ENCODE data around the gene CD48.

The CD48 gene

DNA sequence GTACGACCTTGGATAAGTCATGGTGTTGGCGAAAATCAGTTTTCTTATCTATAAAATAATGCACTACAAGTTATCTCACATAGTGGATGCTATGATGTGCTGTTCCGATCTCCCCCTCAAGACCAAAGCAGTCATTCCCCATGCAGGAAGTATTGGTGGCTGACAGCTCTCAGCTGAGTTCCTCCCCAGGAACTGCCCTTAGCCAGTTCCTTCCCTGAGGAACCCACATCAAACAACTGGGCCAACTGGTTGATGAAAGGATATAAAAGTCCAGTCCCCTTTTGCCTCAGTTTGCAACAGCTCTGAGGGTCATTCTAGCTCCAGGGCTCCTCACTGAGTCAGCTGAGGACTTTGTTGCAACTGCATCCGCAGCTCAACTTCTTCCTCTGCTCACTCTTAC lies 48.7 kb downstream of the CD48 start:
- no peak for TF ChIP-seq EZH2phosphoT487 (IDR thresholded peaks at IDR 0.05; ENCODE audit: borderline replicate concordance)
- TF ChIP-seq, protein P1, sequence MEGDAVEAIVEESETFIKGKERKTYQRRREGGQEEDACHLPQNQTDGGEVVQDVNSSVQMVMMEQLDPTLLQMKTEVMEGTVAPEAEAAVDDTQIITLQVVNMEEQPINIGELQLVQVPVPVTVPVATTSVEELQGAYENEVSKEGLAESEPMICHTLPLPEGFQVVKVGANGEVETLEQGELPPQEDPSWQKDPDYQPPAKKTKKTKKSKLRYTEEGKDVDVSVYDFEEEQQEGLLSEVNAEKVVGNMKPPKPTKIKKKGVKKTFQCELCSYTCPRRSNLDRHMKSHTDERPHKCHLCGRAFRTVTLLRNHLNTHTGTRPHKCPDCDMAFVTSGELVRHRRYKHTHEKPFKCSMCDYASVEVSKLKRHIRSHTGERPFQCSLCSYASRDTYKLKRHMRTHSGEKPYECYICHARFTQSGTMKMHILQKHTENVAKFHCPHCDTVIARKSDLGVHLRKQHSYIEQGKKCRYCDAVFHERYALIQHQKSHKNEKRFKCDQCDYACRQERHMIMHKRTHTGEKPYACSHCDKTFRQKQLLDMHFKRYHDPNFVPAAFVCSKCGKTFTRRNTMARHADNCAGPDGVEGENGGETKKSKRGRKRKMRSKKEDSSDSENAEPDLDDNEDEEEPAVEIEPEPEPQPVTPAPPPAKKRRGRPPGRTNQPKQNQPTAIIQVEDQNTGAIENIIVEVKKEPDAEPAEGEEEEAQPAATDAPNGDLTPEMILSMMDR (conservative IDR thresholded peaks at IDR 0.05; ENCODE audit: low read length) = no peak
- Histone ChIP-seq H3F3A (ENCODE audit: low read depth) (no peaks in the 10 kb centered on the region), H3K9ac (ENCODE audit: low read depth, low read length, poor library complexity, severe bottlenecking) (no peak overlapping the region), H3K9me3 (ENCODE audit: insufficient read depth, low read depth, low read length) (0 out of 2 replicates have a peak, but pooled peaks cover 3% of the 10 kb centered on the region), H4K20me1 (ENCODE audit: insufficient read depth, low read length, poor library complexity, severe bottlenecking) (no peaks in the 10 kb centered on the region), H3K27me3 (ENCODE audit: insufficient read depth, low read length, poor library complexity, severe bottlenecking) (no peaks in the 10 kb centered on the region), H3K36me3 (ENCODE audit: insufficient read depth, low read length) (no peaks in the 10 kb centered on the region), H3K4me3 (ENCODE audit: low read length, poor library complexity, severe bottlenecking) (peak overlapping the region; percentile 32), H3K4me1 (ENCODE audit: insufficient read depth, low read length, poor library complexity, severe bottlenecking) (peaks cover 61% of the 10 kb centered on the region), H3K9me2 (replicated peaks; ENCODE audit: low read depth, low read length) (no peaks in the 10 kb centered on the region), H2AFZ (ENCODE audit: low read length) (no peak overlapping the region), H3K79me2 (ENCODE audit: insufficient read depth, low read length) (no peaks in the 10 kb centered on the region), H3K4me2 (ENCODE audit: low read depth, low read length, poor library complexity, severe bottlenecking) (peak overlapping the region; percentile 62)

DNA sequence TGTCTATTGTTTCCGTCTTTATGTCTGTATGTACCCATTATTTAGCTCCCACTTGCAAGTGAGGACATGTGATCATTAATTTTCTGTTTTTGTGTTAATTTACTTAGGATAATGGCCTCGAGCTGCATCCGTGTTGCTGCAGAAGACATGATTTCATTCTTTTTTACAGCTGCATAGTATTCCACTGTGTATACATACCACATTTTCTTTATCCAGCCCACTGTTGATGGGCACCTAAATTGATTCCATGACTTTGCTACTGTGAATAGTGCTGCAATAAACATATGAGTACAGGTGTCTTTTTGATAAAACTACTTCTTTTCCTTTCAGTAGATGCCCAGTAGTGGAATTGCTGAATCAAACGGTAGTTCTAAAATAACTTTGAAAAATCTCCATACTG lies 52.1 kb downstream of the CD48 start:
- H3K79me2 ChIP-seq (ENCODE audit: insufficient read depth, low read length) = no peaks in the 10 kb centered on the region
- no peak overlapping the region for H3K9ac ChIP-seq (ENCODE audit: low read depth, low read length, poor library complexity, severe bottlenecking)
- H3K36me3 ChIP-seq (ENCODE audit: insufficient read depth, low read length) = no peaks in the 10 kb centered on the region
- H3K4me3 ChIP-seq (ENCODE audit: low read length, poor library complexity, severe bottlenecking) = no peak overlapping the region
- no peak for TF ChIP-seq EZH2phosphoT487 (IDR thresholded peaks at IDR 0.05; ENCODE audit: borderline replicate concordance)
- TF ChIP-seq, protein P1 (conservative IDR thresholded peaks at IDR 0.05; ENCODE audit: low read length) = no peak
- H3K9me2 ChIP-seq (replicated peaks; ENCODE audit: low read depth, low read length) = no peaks in the 10 kb centered on the region
- no peaks in the 10 kb centered on the region for H4K20me1 ChIP-seq (ENCODE audit: insufficient read depth, low read length, poor library complexity, severe bottlenecking)
- 0 out of 2 replicates have a peak, but pooled peaks cover 10% of the 10 kb centered on the region for H3F3A ChIP-seq (ENCODE audit: low read depth)
- H3K9me3 ChIP-seq (ENCODE audit: insufficient read depth, low read depth, low read length) = 0 out of 2 replicates have a peak, but pooled peaks cover 3% of the 10 kb centered on the region
- H3K4me1 ChIP-seq (ENCODE audit: insufficient read depth, low read length, poor library complexity, severe bottlenecking) = peaks cover 70% of the 10 kb centered on the region
- no peak overlapping the region for H2AFZ ChIP-seq (ENCODE audit: low read length)
- H3K27me3 ChIP-seq (ENCODE audit: insufficient read depth, low read length, poor library complexity, severe bottlenecking) = no peaks in the 10 kb centered on the region
- no peak overlapping the region for H3K4me2 ChIP-seq (ENCODE audit: low read depth, low read length, poor library complexity, severe bottlenecking)

DNA sequence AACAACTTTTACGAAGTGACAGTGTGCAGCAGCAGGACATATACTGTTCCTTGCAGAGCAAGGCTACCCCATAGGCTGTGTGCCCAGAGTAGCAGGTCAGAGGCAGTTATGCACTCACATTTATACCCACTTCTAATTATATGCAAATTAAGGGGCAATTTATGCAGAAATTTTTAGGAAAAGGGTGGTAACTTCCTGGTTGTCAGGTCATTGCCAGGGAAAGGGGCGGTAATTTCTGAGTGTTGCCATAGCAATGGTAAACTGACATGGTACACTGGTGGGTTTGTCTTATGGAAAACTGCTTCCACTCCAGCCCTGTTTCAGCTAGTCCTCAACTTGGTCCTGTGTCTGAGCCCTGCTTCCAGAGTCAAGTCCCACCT lies 52.8 kb downstream of the CD48 start:
- H4K20me1 ChIP-seq (ENCODE audit: insufficient read depth, low read length, poor library complexity, severe bottlenecking) = no peaks in the 10 kb centered on the region
- H3K27me3 ChIP-seq (ENCODE audit: insufficient read depth, low read length, poor library complexity, severe bottlenecking) = no peaks in the 10 kb centered on the region
- no peaks in the 10 kb centered on the region for H3K79me2 ChIP-seq (ENCODE audit: insufficient read depth, low read length)
- 0 out of 2 replicates have a peak, but pooled peaks cover 3% of the 10 kb centered on the region for H3K9me3 ChIP-seq (ENCODE audit: insufficient read depth, low read depth, low read length)
- 0 out of 2 replicates have a peak, but pooled peaks cover 10% of the 10 kb centered on the region for H3F3A ChIP-seq (ENCODE audit: low read depth)
- no peaks in the 10 kb centered on the region for H3K36me3 ChIP-seq (ENCODE audit: insufficient read depth, low read length)
- no peak overlapping the region for H2AFZ ChIP-seq (ENCODE audit: low read length)
- no peak for TF ChIP-seq EZH2phosphoT487 (IDR thresholded peaks at IDR 0.05; ENCODE audit: borderline replicate concordance)
- TF ChIP-seq, protein P1 (conservative IDR thresholded peaks at IDR 0.05; ENCODE audit: low read length) = no peak
- no peak overlapping the region for H3K4me2 ChIP-seq (ENCODE audit: low read depth, low read length, poor library complexity, severe bottlenecking)
- H3K4me1 ChIP-seq (ENCODE audit: insufficient read depth, low read length, poor library complexity, severe bottlenecking) = peaks cover 70% of the 10 kb centered on the region
- H3K9ac ChIP-seq (ENCODE audit: low read depth, low read length, poor library complexity, severe bottlenecking) = no peak overlapping the region
- no peak overlapping the region for H3K4me3 ChIP-seq (ENCODE audit: low read length, poor library complexity, severe bottlenecking)
- no peaks in the 10 kb centered on the region for H3K9me2 ChIP-seq (replicated peaks; ENCODE audit: low read depth, low read length)
